HL-60 (cell line): ENCODE measurements around the gene USH1C.

Experiments used
- DNase-seq, 2 experiments: peaks; one replicate each; pipeline ENCODE4 v3.0.0-alpha.2; 2010 to 2020; ENCODE audit warnings: low read depth in 1 of 2, low spot score in 1 of 2
- H3K27ac ChIP-seq: fragments of 250-450 bp; sonication (Bioruptor Pico); replicated peaks from 2 replicates; pipeline ENCODE4 v1.5.1; 2020; ENCODE audit warnings: mild to moderate bottlenecking, moderate library complexity
- H3K27me3 ChIP-seq: fragments of 250-450 bp; sonication (Bioruptor Pico); 2 replicates; pipeline ENCODE4 v1.5.1; 2021; ENCODE audit warnings: mild to moderate bottlenecking, moderate library complexity; ENCODE audit not compliant: insufficient read depth, poor library complexity, severe bottlenecking
- H3K4me3 ChIP-seq: replicated peaks from 2 replicates; pipeline ENCODE4 v1.5.1; 2011; ENCODE audit warnings: mild to moderate bottlenecking, control low read depth, low read length; ENCODE audit not compliant: insufficient read depth
- CTCF ChIP-seq: IDR thresholded peaks from one replicate; pipeline ENCODE4 v1.5.1; 2011; ENCODE audit warnings: low read length, control low read depth, inconsistent platforms; ENCODE audit not compliant: insufficient read depth
- GABPA ChIP-seq: IDR thresholded peaks from 2 replicates; pipeline ENCODE4 v1.6.1; 2012; ENCODE audit warnings: low read depth
- POLR2AphosphoS5 ChIP-seq: IDR thresholded peaks from 2 replicates; pipeline ENCODE4 v1.6.1; 2012; ENCODE audit warnings: low read depth
- REST ChIP-seq: IDR thresholded peaks from 2 replicates; pipeline ENCODE4 v1.6.1; 2012; ENCODE audit warnings: low read depth; ENCODE audit not compliant: insufficient replicate concordance
- SPI1 ChIP-seq: IDR thresholded peaks from 2 replicates; pipeline ENCODE4 v1.6.1; 2012; ENCODE audit warnings: low read depth, mild to moderate bottlenecking, borderline replicate concordance

The USH1C gene

GRCh38 chr11:17572791-17573460 is 28.7 kb upstream of the USH1C start:
- H3K27me3 ChIP-seq, result peaks cover 2% of the 10 kb centered on the region
- no peak for DNase-seq
- no peak overlapping the region for H3K27ac ChIP-seq
- H3K4me3 ChIP-seq, result no peak overlapping the region
- TF ChIP-seq GABPA (no peak), CTCF (no peak), POLR2AphosphoS5 (no peak), SPI1 (no peak), REST (no peak)

- DNase-seq, result peak in 1 of 2 experiments; percentile 47
- Histone ChIP-seq H3K4me3 (no peak overlapping the region), H3K27ac (no peak overlapping the region), H3K27me3 (peaks cover 2% of the 10 kb centered on the region)
- TF ChIP-seq CTCF (no peak), SPI1 (peak; percentile 67)
These were observed 28.1 kb upstream of the USH1C start for GRCh38 chr11:17572359-17572690.

GRCh38 chr11:17571431-17572358 is 27.5 kb upstream of the USH1C start:
- no peak for DNase-seq
- Histone ChIP-seq H3K4me3 (no peak overlapping the region), H3K27me3 (peaks cover 8% of the 10 kb centered on the region), H3K27ac (no peak overlapping the region)
- TF ChIP-seq POLR2AphosphoS5, result no peak

- TF ChIP-seq POLR2AphosphoS5 (no peak), GABPA (no peak), CTCF (no peak), REST (no peak), SPI1 (no peak)
- Histone ChIP-seq H3K27ac (no peak overlapping the region), H3K27me3 (peaks cover 12% of the 10 kb centered on the region), H3K4me3 (no peak overlapping the region)
- no peak for DNase-seq
These were observed 25.8 kb upstream of the USH1C start for GRCh38 chr11:17570034-17570433.
